H1 (cell line): ENCODE data around the gene PLD6. TPM values are rescaled to one million over a fixed set of nuclear protein-coding genes. Genes with fewer than 3 reads are reported as not detected.

ENCODE experiments used
- GABPA ChIP-seq: IDR thresholded peaks from 2 replicates; pipeline ENCODE4 v1.6.1; 2011; ENCODE audit warnings: mild to moderate bottlenecking, low read length, moderate library complexity, borderline replicate concordance; ENCODE audit not compliant: insufficient read depth
- NRF1 ChIP-seq: IDR thresholded peaks from 2 replicates; pipeline ENCODE4 v1.6.1; 2011; ENCODE audit warnings: mild to moderate bottlenecking, low read depth, low read length, improper control_type of control experiment
- SP1 ChIP-seq: IDR thresholded peaks from 2 replicates; pipeline ENCODE4 v1.6.1; 2011; ENCODE audit warnings: low read depth, low read length
- TCF12 ChIP-seq: IDR thresholded peaks from 2 replicates; pipeline ENCODE4 v1.6.1; 2011; ENCODE audit warnings: low read depth, mild to moderate bottlenecking, low read length
- polyA plus RNA-seq, 7 experiments: library from polyadenylated mRNA; depleted of rRNA in 3 of 7; stranded (reverse) in 5 of 7; unstranded in 2 of 7; fragments of >200 nt in 5 of 7; fragments of 200-250 nt in 2 of 7; gene quantifications; 1 replicate in 5 of 7; 2 replicates in 1 of 7; 4 replicates in 1 of 7; pipeline versions ENCODE4 v1.2.1 to v1.2.3, GENCODE V29; 2011 to 2013; ENCODE audit warnings: missing spikeins in 2 of 7, mixed read lengths in 2 of 7
- total RNA-seq: library from RNA; stranded (reverse); fragmentation: NEBNext Ultra II Directional; extraction: Animal tissue kit (Norgen Biotek cat#: 25700); gene quantifications from 2 replicates; pipeline ENCODE4 v1.2.1, GENCODE V29; 2021
- TF ChIP-seq, protein P1 (sequence below): IDR thresholded peaks from 2 replicates; pipeline ENCODE4 v1.6.1; 2012; ENCODE audit warnings: inconsistent platforms

Gene PLD6
- total and polyA plus RNA-seq, 2 of the 8 experiments (the other 6 are each of a cell fraction or from before 2014, with no cell fraction given), result 0.20 to 0.22 TPM

DNA sequence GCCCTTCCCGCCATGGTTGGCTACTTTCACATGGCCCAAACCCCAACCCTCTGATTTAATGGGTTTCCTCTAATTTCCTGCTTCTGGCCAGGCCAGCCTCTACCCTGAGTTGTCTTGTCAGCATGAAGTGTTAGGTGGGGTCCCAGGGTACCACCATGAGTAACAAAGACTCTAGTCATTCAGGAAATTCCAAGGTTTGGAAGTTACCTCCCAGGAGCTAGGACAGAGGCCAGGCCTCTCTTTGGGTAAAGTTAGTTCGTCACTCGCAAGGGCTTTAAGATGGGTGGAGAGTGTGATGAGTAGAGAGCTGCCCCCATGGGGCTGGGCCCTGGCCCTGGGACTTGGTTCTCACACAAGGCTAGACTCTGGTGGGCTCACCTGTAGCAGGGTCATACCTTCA is 54.6 kb downstream of the PLD6 start (continued):
- TF ChIP-seq GABPA, result no peak
- TF ChIP-seq TCF12, result no peak
- no peak for TF ChIP-seq NRF1
- TF ChIP-seq SP1, result no peak
- TF ChIP-seq, protein P1, sequence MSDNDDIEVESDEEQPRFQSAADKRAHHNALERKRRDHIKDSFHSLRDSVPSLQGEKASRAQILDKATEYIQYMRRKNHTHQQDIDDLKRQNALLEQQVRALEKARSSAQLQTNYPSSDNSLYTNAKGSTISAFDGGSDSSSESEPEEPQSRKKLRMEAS, result no peak
- TF ChIP-seq, all 59 proteins: peak for 0
